SK-N-SH (cell line): ENCODE data around the gene ANP32A. TPM values are rescaled to one million over a fixed set of nuclear protein-coding genes. Genes with fewer than 3 reads are reported as not detected.

ENCODE experiments used
- CTCF ChIA-PET: fragments of 300-600, 350-600 bp; formaldehyde crosslinking; extraction: SDS; loops from one replicate; lab custom pipeline; 2021; lab: Yijun Ruan, JAX
- POLR2A ChIA-PET: fragments of 350-600 bp; sonication (Branson Sonifier 250); formaldehyde crosslinking; extraction: SDS; loops from one replicate; lab custom pipeline; 2020; ENCODE audit warnings: antibody characterized with exemption, inconsistent platforms; lab: Yijun Ruan, JAX
- DNase-seq: peaks from one replicate; pipeline ENCODE4 v3.0.0; 2012
- H2AFZ ChIP-seq: fragments of 200-600 bp; sonication (generic); 2 replicates; pipeline ENCODE4 v1.8.1; 2016; ENCODE audit warnings: antibody characterized with exemption, mild to moderate bottlenecking, low read depth
- H3F3A ChIP-seq: fragments of 200-600 bp; sonication (generic); replicated peaks from 2 replicates; pipeline ENCODE3; 2016; ENCODE audit warnings: antibody characterized with exemption, mild to moderate bottlenecking; ENCODE audit not compliant: insufficient read depth
- H3K27ac ChIP-seq, 2 experiments: fragments of 200-500 bp in 1 of 2; fragments of 200-600 bp in 1 of 2; sonication (Bioruptor generic) in 1 of 2; sonication (generic), shearing (Covaris generic) in 1 of 2; 2 replicates each; pipeline versions ENCODE4 v1.5.1 to v1.6.1; 2014 to 2016; ENCODE audit warnings: low read depth in 2 of 2, inconsistent platforms in 1 of 2, low read length in 1 of 2, mild to moderate bottlenecking in 1 of 2, mixed read lengths in 1 of 2
- H3K27me3 ChIP-seq: fragments of 200-600 bp; sonication (generic), shearing (Covaris generic); 2 replicates; pipeline ENCODE4 v1.6.1; 2016; ENCODE audit warnings: mixed run types; ENCODE audit not compliant: insufficient read depth
- H3K36me3 ChIP-seq, 2 experiments: fragments of 200-500 bp in 1 of 2; fragments of 200-600 bp in 1 of 2; sonication (Bioruptor generic) in 1 of 2; sonication (generic) in 1 of 2; replicated peaks in 1 of 2; 2 replicates each; pipeline versions ENCODE3 to v1.5.1; 2014 to 2016; ENCODE audit warnings: low read length in 1 of 2, mild to moderate bottlenecking in 1 of 2; ENCODE audit not compliant: insufficient read depth in 2 of 2, control insufficient read depth in 1 of 2
- H3K4me1 ChIP-seq, 2 experiments: fragments of 200-500 bp in 1 of 2; fragments of 200-600 bp in 1 of 2; sonication (Bioruptor generic) in 1 of 2; sonication (generic), shearing (Covaris generic) in 1 of 2; 2 replicates each; pipeline versions ENCODE4 v1.5.1 to v1.6.1; 2014 to 2016; ENCODE audit warnings: low read depth in 1 of 2, low read length in 1 of 2, mixed run types in 1 of 2; ENCODE audit not compliant: insufficient read depth in 2 of 2, control insufficient read depth in 1 of 2
- H3K4me2 ChIP-seq: fragments of 200-600 bp; sonication (generic), shearing (Covaris generic); 2 replicates; pipeline ENCODE4 v1.6.1; 2017; ENCODE audit warnings: mixed run types
- H3K4me3 ChIP-seq, 2 experiments: fragments of 200-500 bp in 1 of 2; fragments of 200-600 bp in 1 of 2; sonication (Bioruptor generic) in 1 of 2; sonication (generic), shearing (Covaris generic) in 1 of 2; 2 replicates each; pipeline versions ENCODE4 v1.5.1 to v1.8.1; 2014 to 2016; ENCODE audit warnings: low read depth in 2 of 2, inconsistent platforms in 1 of 2, low read length in 1 of 2, mild to moderate bottlenecking in 1 of 2, mixed read lengths in 1 of 2, moderate library complexity in 1 of 2
- H3K79me2 ChIP-seq: fragments of 200-600 bp; sonication (generic); 2 replicates; pipeline ENCODE4 v1.8.1; 2017; ENCODE audit warnings: mild to moderate bottlenecking; ENCODE audit not compliant: insufficient read depth
- H3K9ac ChIP-seq: fragments of 200-600 bp; sonication (generic); 2 replicates; pipeline ENCODE4 v1.6.1; 2017; ENCODE audit warnings: mixed run types
- H3K9me2 ChIP-seq: fragments of 200-600 bp; sonication (generic); 2 replicates; pipeline ENCODE4 v1.6.1; 2017; ENCODE audit warnings: mixed run types
- H3K9me3 ChIP-seq: fragments of 200-600 bp; sonication (generic); 2 replicates; pipeline ENCODE4 v1.6.1; 2017; ENCODE audit warnings: mixed run types, mild to moderate bottlenecking, moderate library complexity
- H4K20me1 ChIP-seq: fragments of 200-600 bp; sonication (generic); 2 replicates; pipeline ENCODE4 v1.6.1; 2017; ENCODE audit warnings: mild to moderate bottlenecking, mixed run types; ENCODE audit not compliant: insufficient read depth
- CHD2 ChIP-seq: fragments of 150-350 bp; IDR thresholded peaks from 2 replicates; pipeline ENCODE4 v1.6.1; 2018; ENCODE audit warnings: low read length; ENCODE audit not compliant: partially characterized antibody
- ELF1 ChIP-seq: IDR thresholded peaks from 2 replicates; pipeline ENCODE4 v1.4.0; 2012
- EP300 ChIP-seq, 2 experiments: IDR thresholded peaks; 2 replicates each; pipeline versions ENCODE4 v1.4.0 to v1.6.1; 2012; ENCODE audit warnings: borderline replicate concordance in 1 of 2, low read depth in 1 of 2, low read length in 1 of 2
- EZH2phosphoT487 ChIP-seq: fragments of 200-600 bp; sonication (generic); IDR thresholded peaks from 2 replicates; pipeline ENCODE4 v1.6.1; 2017; ENCODE audit warnings: low read depth, mixed run types, mild to moderate bottlenecking, antibody characterized with exemption, moderate library complexity, borderline replicate concordance
- FOSL2 ChIP-seq: IDR thresholded peaks from 2 replicates; pipeline ENCODE4 v1.4.0; 2012; ENCODE audit warnings: low read depth, mild to moderate bottlenecking, moderate library complexity, borderline replicate concordance
- GABPA ChIP-seq: IDR thresholded peaks from 2 replicates; pipeline ENCODE4 v1.4.0; 2012; ENCODE audit warnings: low read depth, mild to moderate bottlenecking
- JUND ChIP-seq: IDR thresholded peaks from 2 replicates; pipeline ENCODE4 v1.4.0; 2012
- MEF2A ChIP-seq: IDR thresholded peaks from 2 replicates; pipeline ENCODE4 v1.4.0; 2012; ENCODE audit warnings: low read depth, borderline replicate concordance
- MXI1 ChIP-seq: IDR thresholded peaks from 2 replicates; pipeline ENCODE4 v1.6.1; 2012; ENCODE audit warnings: mild to moderate bottlenecking, low read depth, low read length, improper control_type of control experiment
- NRF1 ChIP-seq: IDR thresholded peaks from 2 replicates; pipeline ENCODE4 v1.6.1; 2012; ENCODE audit warnings: low read depth, mild to moderate bottlenecking, low read length
- PBX3 ChIP-seq: IDR thresholded peaks from 2 replicates; pipeline ENCODE4; 2012
- RAD21 ChIP-seq: IDR thresholded peaks from 2 replicates; pipeline ENCODE4 v1.6.1; 2012; ENCODE audit warnings: mild to moderate bottlenecking, low read length
- RCOR1 ChIP-seq: fragments of 150-350 bp; IDR thresholded peaks from 2 replicates; pipeline ENCODE4 v1.6.1; 2017; ENCODE audit warnings: antibody characterized with exemption, low read length
- REST ChIP-seq: IDR thresholded peaks from 2 replicates; pipeline ENCODE4 v1.6.1; 2012; ENCODE audit warnings: mild to moderate bottlenecking, low read depth, low read length, moderate library complexity
- RFX5 ChIP-seq: IDR thresholded peaks from 2 replicates; pipeline ENCODE4 v1.6.1; 2012; ENCODE audit warnings: mild to moderate bottlenecking, improper control_type of control experiment, low read length
- SMC3 ChIP-seq: IDR thresholded peaks from 2 replicates; pipeline ENCODE4 v1.6.1; 2012; ENCODE audit warnings: low read depth, low read length, improper control_type of control experiment
- USF2 ChIP-seq: fragments of 150-350 bp; IDR thresholded peaks from 2 replicates; pipeline ENCODE4 v1.6.1; 2017; ENCODE audit warnings: antibody characterized with exemption, low read length, low read depth, borderline replicate concordance
- YY1 ChIP-seq: IDR thresholded peaks from 2 replicates; pipeline ENCODE4 v1.4.0; 2012; ENCODE audit warnings: low read depth, mild to moderate bottlenecking
- WGBS: methylation state at CpG from one replicate; pipeline ENCODE4 v1.1.6; 2017; ENCODE audit warnings: low lambda C conversion rate; 5-methylcytosine and 5-hydroxymethylcytosine counted together
- polyA plus RNA-seq, 3 experiments: library from polyadenylated mRNA; depleted of rRNA; stranded (reverse); fragments of >200 nt; gene quantifications; 2 replicates each; pipeline ENCODE4 v1.2.3, GENCODE V29; 2012

ANP32A gene
- polyA plus RNA-seq, 1 of the 3 experiments (the other 2 are of a cell fraction), result 58.4 TPM

- 79% methylated on average over 3 of the region's 3 CpGs for WGBS
- H3K79me2 ChIP-seq, result peaks cover 38% of the 10 kb centered on the region
- H3K4me1 ChIP-seq, result peaks cover 0 to 6% of the 10 kb centered on the region in 2 experiments
- no peaks in the 10 kb centered on the region for H3K27me3 ChIP-seq
- no peak overlapping the region for H3K9ac ChIP-seq
- DNase-seq, result no peak
- TF ChIP-seq MXI1 (no peak), JUND (no peak), NRF1 (no peak), GABPA (no peak), MEF2A (no peak), ELF1 (no peak), RAD21 (no peak), EP300 (IDR thresholded peaks at IDR 0.05; ENCODE audit: borderline replicate concordance in 1 of 2, low read depth in 1 of 2, low read length in 1 of 2) (no peak), RCOR1 (no peak), PBX3 (no peak), RFX5 (no peak), YY1 (no peak), REST (no peak), CHD2 (no peak)
- H2AFZ ChIP-seq, result no peak overlapping the region
- ChIA-PET CTCF (no interaction called here), POLR2A (no interaction called here)
- H3K27ac ChIP-seq, result no peak overlapping the region
- no peaks in the 10 kb centered on the region for H4K20me1 ChIP-seq
- no peaks in the 10 kb centered on the region for H3K9me2 ChIP-seq
- H3K4me2 ChIP-seq, result no peak overlapping the region; the same call in 1 of the 2 replicates
- peaks cover 3% of the 10 kb centered on the region for H3F3A ChIP-seq
- no peaks in the 10 kb centered on the region for H3K36me3 ChIP-seq
- no peak overlapping the region for H3K4me3 ChIP-seq
- H3K9me3 ChIP-seq, result no peaks in the 10 kb centered on the region
Observed at GRCh38 chr15:68822818-68823217, 2.1 kb upstream of the ANP32A start.

- peak overlapping the region; percentile 82 for H2AFZ ChIP-seq
- no peak for TF ChIP-seq EZH2phosphoT487
- no peak for TF ChIP-seq REST
- TF ChIP-seq FOSL2, result no peak
- no peak for TF ChIP-seq RFX5
- TF ChIP-seq MXI1, result no peak
- no peak for TF ChIP-seq GABPA
- TF ChIP-seq MEF2A, result no peak
- TF ChIP-seq USF2, result no peak
- TF ChIP-seq RAD21, result no peak
- no peak for TF ChIP-seq SMC3
Observed at GRCh38 chr15:68821841-68822381, 1.2 kb upstream of the ANP32A start.

More at GRCh38 chr15:68821841-68822381, 1.2 kb upstream of the ANP32A start:
- Histone ChIP-seq H4K20me1 (no peaks in the 10 kb centered on the region), H3K79me2 (peaks cover 47% of the 10 kb centered on the region), H3K9me3 (no peaks in the 10 kb centered on the region), H3K36me3 (no peaks in the 10 kb centered on the region), H3K27ac (peak overlapping the region in 1 of 2 experiments; percentile 24; a peak in 1 of 4 replicates), H3K9ac (peak overlapping the region; percentile 96; the same call in 1 of the 2 replicates), H3K4me3 (peak overlapping the region; percentile 89 to 92), H3K4me1 (peaks cover 0 to 9% of the 10 kb centered on the region in 2 experiments), H3K27me3 (no peaks in the 10 kb centered on the region), H3K4me2 (peak overlapping the region; percentile 92), H3K9me2 (no peaks in the 10 kb centered on the region), H3F3A (peaks cover 3% of the 10 kb centered on the region)
- 7% methylated on average over 16 of the region's 16 CpGs for WGBS
- ChIA-PET POLR2A (no interaction called here), CTCF (interaction anchor here (1.1 kb wide), 1 partner anchor 190 kb away, joined by 3 read pairs; no protein-coding TSS in a partner anchor)
- DNase-seq, result no peak
